Breast epithelium (tissue), 4 donors: ENCODE measurements around the gene UTP25. TPM values are rescaled to one million over a fixed set of nuclear protein-coding genes. Genes with fewer than 3 reads are reported as not detected.
A peak's percentile ranks its signal among the peaks of the same experiment; 100 is the strongest.

ENCODE experiments used
- DNase-seq, 2 donors: peaks; one replicate each; pipeline ENCODE4 v3.0.0-alpha.2; 2019; ENCODE audit warnings: low spot score in 2 of 2
- H3K27ac ChIP-seq, 2 donors: fragments of 200-600 bp; sonication (generic) in 1 of 2; one replicate each; pipeline ENCODE4 v1.5.1; 2016 to 2019; ENCODE audit warnings: mild to moderate bottlenecking in 1 of 2
- H3K27me3 ChIP-seq, 2 donors: fragments of 200-600 bp; sonication (generic) in 1 of 2; one replicate each; pipeline versions ENCODE4 v1.5.1 to v1.6.0; 2017 to 2019; ENCODE audit warnings: control low read depth in 1 of 2, mild to moderate bottlenecking in 1 of 2
- H3K36me3 ChIP-seq: fragments of 200-600 bp; one replicate; pipeline ENCODE4 v1.5.1; 2019
- H3K4me1 ChIP-seq, 2 donors: fragments of 200-600 bp; sonication (generic); one replicate each; pipeline ENCODE4 v1.5.1; 2016 to 2019; ENCODE audit warnings: control low read depth in 1 of 2
- H3K4me3 ChIP-seq, 3 donors: fragments of 200-600 bp; sonication (generic); 1 replicate in 2 of 3; 2 replicates in 1 of 3; pipeline ENCODE4 v1.5.1; 2016 to 2019; ENCODE audit warnings: mild to moderate bottlenecking in 3 of 3, moderate library complexity in 2 of 3
- H3K9me3 ChIP-seq, 2 donors: fragments of 200-600 bp; sonication (generic) in 1 of 2; one replicate each; pipeline ENCODE4 v1.5.1; 2016 to 2019; ENCODE audit warnings: control low read depth in 1 of 2
- CTCF ChIP-seq, 3 donors: fragments of 450-650 bp; IDR thresholded peaks; one replicate each; pipeline ENCODE4 v1.5.1; 2016 to 2017; ENCODE audit warnings: antibody characterized with exemption in 3 of 3, mild to moderate bottlenecking in 3 of 3, moderate library complexity in 3 of 3
- POLR2A ChIP-seq: fragments of 450-650 bp; IDR thresholded peaks from one replicate; pipeline ENCODE4 v1.6.1; 2016; ENCODE audit warnings: antibody characterized with exemption, mild to moderate bottlenecking, moderate library complexity
- POLR2AphosphoS5 ChIP-seq, 3 donors: sonication (generic); formaldehyde crosslinking; IDR thresholded peaks; one replicate each; pipeline ENCODE4 v1.6.1; 2017; ENCODE audit warnings: antibody characterized with exemption in 3 of 3
- intact Hi-C: fragments of 100-400 bp; cut with DNase I; formaldehyde crosslinking; loops from one replicate; pipeline ENCODE4 v1.15.1; 2023; ENCODE audit warnings: low total_unique reads
- total RNA-seq, 3 donors: library from RNA; depleted of rRNA; stranded (reverse); fragments of >200 nt; gene quantifications; one replicate each; pipeline ENCODE4 v1.1.0, GENCODE V29; 2016

Gene UTP25
- total RNA-seq, 3 donors from 2014 or later = 6.4 to 15.5 (median 11.1) TPM

- intact Hi-C loops = no loop called here
- TF ChIP-seq CTCF (IDR thresholded peaks at IDR 0.05) (no peak), POLR2A (no peak), POLR2AphosphoS5 (IDR thresholded peaks at IDR 0.05) (no peak)
Measured at GRCh38 chr1:209870151-209870831, 42.5 kb downstream of the UTP25 start.

GRCh38 chr1:209871006-209871405 is 43.2 kb downstream of the UTP25 start:
- Histone ChIP-seq H3K27ac (no peak overlapping the region), H3K4me1 (no peaks in the 10 kb centered on the region), H3K4me3 (no peak overlapping the region), H3K9me3 (no peaks in the 10 kb centered on the region), H3K27me3 (no peaks in the 10 kb centered on the region), H3K36me3 (no peaks in the 10 kb centered on the region)
- no peak for DNase-seq
- intact Hi-C loops = no loop called here
- TF ChIP-seq CTCF (IDR thresholded peaks at IDR 0.05) (no peak), POLR2AphosphoS5 (IDR thresholded peaks at IDR 0.05) (no peak), POLR2A (no peak)

More at GRCh38 chr1:209870151-209870831, 42.5 kb downstream of the UTP25 start:
- no peak for DNase-seq
- no peaks in the 10 kb centered on the region for H3K9me3 ChIP-seq
- no peaks in the 10 kb centered on the region for H3K4me1 ChIP-seq
- no peaks in the 10 kb centered on the region for H3K36me3 ChIP-seq
- H3K27ac ChIP-seq = peak overlapping the region in 1 of 2 donors; percentile 8
- no peak overlapping the region for H3K4me3 ChIP-seq
- H3K27me3 ChIP-seq = no peaks in the 10 kb centered on the region

- no peak overlapping the region for H3K27ac ChIP-seq
- H3K4me1 ChIP-seq = no peaks in the 10 kb centered on the region
- no peak overlapping the region for H3K4me3 ChIP-seq
- H3K36me3 ChIP-seq = no peaks in the 10 kb centered on the region
- no peaks in the 10 kb centered on the region for H3K9me3 ChIP-seq
- H3K27me3 ChIP-seq = no peaks in the 10 kb centered on the region
- no peak for TF ChIP-seq CTCF (IDR thresholded peaks at IDR 0.05)
- TF ChIP-seq POLR2A = no peak
- no peak for TF ChIP-seq POLR2AphosphoS5 (IDR thresholded peaks at IDR 0.05)
- intact Hi-C loops = no loop called here
- no peak for DNase-seq
Measured at GRCh38 chr1:209871430-209871829, 43.7 kb downstream of the UTP25 start.

GRCh38 chr1:209873067-209873799 is 45.5 kb downstream of the UTP25 start:
- intact Hi-C loops = no loop called here

More at GRCh38 chr1:209873067-209873799, 45.5 kb downstream of the UTP25 start:
- H3K27me3 ChIP-seq = no peaks in the 10 kb centered on the region
- no peak overlapping the region for H3K4me3 ChIP-seq
- no peaks in the 10 kb centered on the region for H3K4me1 ChIP-seq
- TF ChIP-seq POLR2AphosphoS5 (IDR thresholded peaks at IDR 0.05) (no peak), POLR2A (no peak), CTCF (IDR thresholded peaks at IDR 0.05) (no peak)
- no peak overlapping the region for H3K27ac ChIP-seq
- H3K9me3 ChIP-seq = no peaks in the 10 kb centered on the region
- no peaks in the 10 kb centered on the region for H3K36me3 ChIP-seq
- no peak for DNase-seq
